ENCODE data around the gene CROCC2. TPM values are rescaled to one million over a fixed set of nuclear protein-coding genes. Genes with fewer than 3 reads are reported as not detected.

Gene CROCC2
- total RNA-seq, 2 experiments from 2014 or later = not detected

GRCh38 chr2:240993446-240994170, 87.5 kb downstream of the CROCC2 start:
- H3K79me2 ChIP-seq (ENCODE audit: insufficient read depth, low read depth, low read length) = no peaks in the 10 kb centered on the region
- H3K4me3 ChIP-seq (ENCODE audit: low read depth, low read length, poor library complexity, severe bottlenecking) = no peak overlapping the region
- no peaks in the 10 kb centered on the region for H3K9me2 ChIP-seq (ENCODE audit: insufficient read depth, low read length)
- TF ChIP-seq EZH2phosphoT487 (IDR thresholded peaks at IDR 0.05; ENCODE audit: borderline replicate concordance, low read depth, low read length) = no peak
- H3K9me3 ChIP-seq (ENCODE audit: low read length) = no peaks in the 10 kb centered on the region
- no peak for DNase-seq (ENCODE audit: low spot score)
- POLR2A ChIA-PET = no interaction called here
- intact Hi-C loops (cut with micrococcal nuclease; ENCODE audit: unreplicated experiment) = no loop called here
- H3K27ac ChIP-seq (ENCODE audit: low read depth, low read length, poor library complexity, severe bottlenecking) = no peak overlapping the region
- H3K36me3 ChIP-seq (ENCODE audit: insufficient read depth, low read length) = no peaks in the 10 kb centered on the region
- H3K4me2 ChIP-seq (ENCODE audit: low read length) = no peak overlapping the region
- no peaks in the 10 kb centered on the region for H3K4me1 ChIP-seq (ENCODE audit: insufficient read depth, low read length, poor library complexity, severe bottlenecking)
- no peaks in the 10 kb centered on the region for H4K20me1 ChIP-seq (ENCODE audit: insufficient read depth, low read length)
- CTCF ChIA-PET (ENCODE audit: unreplicated experiment) = no interaction called here
- no TSS peak for BruUV-seq (replicated peaks)
- no peak overlapping the region for H2AFZ ChIP-seq (ENCODE audit: low read length)

- Histone ChIP-seq H3K79me2 (ENCODE audit: insufficient read depth, low read depth, low read length) (no peaks in the 10 kb centered on the region), H3K27ac (ENCODE audit: low read depth, low read length, poor library complexity, severe bottlenecking) (no peak overlapping the region), H4K20me1 (ENCODE audit: insufficient read depth, low read length) (no peaks in the 10 kb centered on the region), H3K4me1 (ENCODE audit: insufficient read depth, low read length, poor library complexity, severe bottlenecking) (no peaks in the 10 kb centered on the region), H3K4me2 (ENCODE audit: low read length) (no peak overlapping the region), H2AFZ (ENCODE audit: low read length) (no peak overlapping the region), H3K36me3 (ENCODE audit: insufficient read depth, low read length) (no peaks in the 10 kb centered on the region), H3K9me3 (ENCODE audit: low read length) (no peaks in the 10 kb centered on the region), H3K4me3 (ENCODE audit: low read depth, low read length, poor library complexity, severe bottlenecking) (no peak overlapping the region), H3K9me2 (ENCODE audit: insufficient read depth, low read length) (no peaks in the 10 kb centered on the region)
- CTCF ChIA-PET (ENCODE audit: unreplicated experiment) = no interaction called here
- BruUV-seq (replicated peaks) = no TSS peak
- no peak for DNase-seq (ENCODE audit: low spot score)
- TF ChIP-seq EZH2phosphoT487 (IDR thresholded peaks at IDR 0.05; ENCODE audit: borderline replicate concordance, low read depth, low read length) (no peak), CTCF (conservative IDR thresholded peaks at IDR 0.05; ENCODE audit: low read length) (no peak)
- intact Hi-C loops (cut with micrococcal nuclease; ENCODE audit: unreplicated experiment) = no loop called here
- POLR2A ChIA-PET = interaction anchor here (0.7 kb wide), 1 partner anchor 107 kb away, joined by 3 read pairs; no protein-coding TSS in a partner anchor
Observed at GRCh38 chr2:240994171-240994896, 88.2 kb downstream of the CROCC2 start.

GRCh38 chr2:240995041-240996021, 89.2 kb downstream of the CROCC2 start:
- no peak for DNase-seq (ENCODE audit: low spot score)
- H3K27ac ChIP-seq (ENCODE audit: low read depth, low read length, poor library complexity, severe bottlenecking) = no peak overlapping the region
- H3K9me3 ChIP-seq (ENCODE audit: low read length) = no peaks in the 10 kb centered on the region
- H3K4me3 ChIP-seq (ENCODE audit: low read depth, low read length, poor library complexity, severe bottlenecking) = no peak overlapping the region
- H3K4me1 ChIP-seq (ENCODE audit: insufficient read depth, low read length, poor library complexity, severe bottlenecking) = no peaks in the 10 kb centered on the region
- TF ChIP-seq EZH2phosphoT487 (IDR thresholded peaks at IDR 0.05; ENCODE audit: borderline replicate concordance, low read depth, low read length) = no peak
- no peak for TF ChIP-seq CTCF (conservative IDR thresholded peaks at IDR 0.05; ENCODE audit: low read length)
- H3K79me2 ChIP-seq (ENCODE audit: insufficient read depth, low read depth, low read length) = no peaks in the 10 kb centered on the region
- H4K20me1 ChIP-seq (ENCODE audit: insufficient read depth, low read length) = no peaks in the 10 kb centered on the region
- POLR2A ChIA-PET = interaction anchor here (0.7 kb wide), 1 partner anchor 106 kb away, joined by 3 read pairs; no protein-coding TSS in a partner anchor
- intact Hi-C loops (cut with micrococcal nuclease; ENCODE audit: unreplicated experiment) = no loop called here
- H3K36me3 ChIP-seq (ENCODE audit: insufficient read depth, low read length) = no peaks in the 10 kb centered on the region
- BruUV-seq (replicated peaks) = no TSS peak
- no peaks in the 10 kb centered on the region for H3K9me2 ChIP-seq (ENCODE audit: insufficient read depth, low read length)
- no peak overlapping the region for H3K4me2 ChIP-seq (ENCODE audit: low read length)
- CTCF ChIA-PET (ENCODE audit: unreplicated experiment) = no interaction called here
- H2AFZ ChIP-seq (ENCODE audit: low read length) = no peak overlapping the region
